ENCODE data around the gene APCDD1L.
"Not testable (repeated sequence)": the region's sequence is repeated elsewhere in the genome, so short reads cannot be mapped to it uniquely, and the experiment has no call there.

The APCDD1L gene

DNA sequence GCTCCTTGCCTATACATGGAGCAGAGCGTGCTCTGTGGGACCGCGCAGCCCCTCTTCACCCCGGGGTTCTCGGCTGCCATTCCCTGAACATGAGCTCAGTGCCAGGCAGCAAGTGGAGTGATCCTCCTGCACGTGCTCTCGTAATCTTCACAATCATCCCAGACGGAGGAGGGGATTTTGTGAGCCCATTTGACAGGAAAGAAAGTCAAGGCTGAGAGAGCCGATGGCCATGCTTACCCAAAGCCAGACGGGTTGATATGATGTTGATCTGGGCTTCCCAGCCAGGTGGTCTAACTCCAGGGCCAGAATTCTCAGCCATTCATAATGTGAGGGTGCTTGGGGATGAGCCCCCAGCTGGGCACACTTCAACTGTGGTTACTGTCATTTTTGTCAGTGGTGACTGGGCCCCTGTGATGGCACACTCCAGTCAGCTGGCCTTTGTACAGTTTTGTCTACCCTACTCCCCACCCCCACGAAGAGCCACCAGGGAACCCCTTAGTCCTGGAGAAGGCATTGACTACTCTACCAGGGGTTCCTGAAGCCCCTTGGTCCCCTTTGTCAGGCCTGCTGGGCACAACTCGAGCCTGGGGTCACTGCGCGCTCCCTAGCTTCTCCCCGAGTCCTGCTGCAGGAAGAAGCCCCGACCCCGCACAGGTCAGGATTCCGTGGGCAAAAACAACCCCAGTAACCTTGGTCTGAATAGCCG, 1.5 kb downstream of the APCDD1L start:
- no peak for DNase-seq

GRCh38 chr20:58512808-58513552, 2.2 kb downstream of the APCDD1L start:
- no peak for DNase-seq

GRCh38 chr20:58511861-58512260, 3.3 kb downstream of the APCDD1L start:
- no peak for DNase-seq

DNA sequence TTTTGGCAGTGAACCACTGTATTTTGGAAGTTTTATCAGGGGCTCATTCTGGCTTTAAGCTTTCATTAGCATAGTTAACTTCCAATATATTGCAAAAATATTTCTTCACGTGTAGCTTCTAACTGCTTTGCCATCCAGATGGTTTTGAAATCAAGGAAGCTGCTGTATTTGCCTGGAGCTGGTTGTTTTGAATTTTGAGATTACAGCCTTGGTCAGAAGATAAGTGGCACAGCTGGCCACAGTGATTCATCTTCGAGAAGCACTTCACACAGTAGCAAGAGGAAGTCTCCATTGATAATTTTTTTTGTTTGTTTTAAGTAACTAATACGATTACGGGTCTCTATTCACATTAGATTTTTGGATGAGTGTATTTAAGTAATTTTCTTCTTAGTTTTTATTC, 3.8 kb downstream of the APCDD1L start:
- no peak for DNase-seq

DNA sequence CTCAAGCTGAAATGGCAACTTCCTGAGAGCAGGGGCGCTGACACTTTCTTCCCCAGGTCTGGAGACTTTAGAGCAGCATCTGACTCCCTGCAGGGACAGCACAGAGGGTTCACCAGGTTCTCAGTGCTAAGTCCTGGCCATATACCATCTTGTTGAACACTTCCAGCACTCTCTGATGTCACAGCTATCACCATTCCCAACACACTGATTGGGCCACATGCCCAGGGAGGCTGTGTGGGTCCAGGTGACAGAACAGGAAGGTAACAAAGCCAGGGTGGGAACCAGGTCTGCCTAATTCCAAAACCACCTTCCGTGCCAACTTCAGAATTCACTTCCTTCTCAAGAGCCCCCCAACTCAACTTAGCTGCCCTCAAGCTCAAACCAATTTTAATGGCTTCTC, 4.3 kb downstream of the APCDD1L start:
- no peak for DNase-seq

DNA sequence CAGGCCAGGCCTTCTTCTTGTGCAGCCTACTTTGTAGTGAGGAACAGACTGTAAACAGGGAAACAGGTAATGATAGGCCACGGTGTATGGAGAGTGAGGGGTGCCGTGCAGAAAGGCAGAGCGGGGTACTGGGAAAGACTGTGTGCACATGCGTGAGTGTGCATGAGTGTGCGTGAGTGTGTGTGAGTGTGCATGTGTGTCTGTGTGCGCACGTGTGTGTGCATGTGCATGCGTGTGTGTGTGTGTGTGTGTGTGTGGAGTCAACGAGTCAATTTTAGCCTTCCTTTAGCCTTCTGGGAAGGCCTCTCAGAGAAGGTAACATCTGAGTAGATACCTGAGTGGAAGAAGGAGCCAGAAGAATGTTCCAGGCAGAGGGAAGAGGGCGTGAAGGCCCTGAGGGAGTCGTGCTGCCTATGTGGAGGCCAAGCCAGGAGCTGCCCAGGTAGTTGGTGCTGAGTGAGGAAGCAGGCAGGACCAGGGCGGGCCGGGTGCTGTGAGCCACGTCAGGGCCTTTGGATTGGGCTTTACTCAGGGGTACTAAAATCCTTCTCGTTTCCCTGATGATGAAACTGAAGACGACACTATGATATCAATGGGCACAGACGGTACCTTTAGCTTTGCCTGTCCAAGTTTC, 6.3 kb downstream of the APCDD1L start:
- DNase-seq, result no peak

- not testable (repeated sequence) for DNase-seq
Measured at GRCh38 chr20:58506999-58507398, 8.2 kb downstream of the APCDD1L start.

GRCh38 chr20:58504566-58504965, 10.6 kb downstream of the APCDD1L start:
- no peak for DNase-seq

- DNase-seq, result no peak
Measured at GRCh38 chr20:58503668-58504067, 11.5 kb downstream of the APCDD1L start.

DNA sequence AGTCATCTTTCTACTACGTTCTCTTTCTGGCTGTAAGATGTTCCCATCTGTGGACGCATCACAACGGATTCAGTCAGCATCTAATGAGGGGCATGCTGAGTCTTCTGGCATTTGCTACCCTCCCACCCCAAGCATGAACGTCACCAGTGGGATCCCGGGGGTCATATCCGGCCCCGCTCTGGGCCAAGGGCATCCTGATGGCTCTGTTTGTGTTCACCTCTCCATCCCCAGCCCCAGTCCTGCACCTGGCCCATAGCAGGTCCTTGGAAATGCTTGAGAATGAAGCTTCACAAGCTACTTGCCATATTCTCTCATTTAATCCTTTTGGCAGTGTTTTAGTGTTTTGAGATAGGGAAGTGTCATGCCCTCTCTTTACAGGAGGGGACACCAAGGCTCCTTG, 14.9 kb downstream of the APCDD1L start:
- no peak for DNase-seq

GRCh38 chr20:58498470-58499068, 16.6 kb downstream of the APCDD1L start:
- no peak for DNase-seq

GRCh38 chr20:58497724-58498469, 17.3 kb downstream of the APCDD1L start:
- DNase-seq, result no peak

- DNase-seq, result no peak
Measured at GRCh38 chr20:58497076-58497641, 18.0 kb downstream of the APCDD1L start.

- no peak for DNase-seq
Measured at GRCh38 chr20:58496429-58496769, 18.8 kb downstream of the APCDD1L start.

DNA sequence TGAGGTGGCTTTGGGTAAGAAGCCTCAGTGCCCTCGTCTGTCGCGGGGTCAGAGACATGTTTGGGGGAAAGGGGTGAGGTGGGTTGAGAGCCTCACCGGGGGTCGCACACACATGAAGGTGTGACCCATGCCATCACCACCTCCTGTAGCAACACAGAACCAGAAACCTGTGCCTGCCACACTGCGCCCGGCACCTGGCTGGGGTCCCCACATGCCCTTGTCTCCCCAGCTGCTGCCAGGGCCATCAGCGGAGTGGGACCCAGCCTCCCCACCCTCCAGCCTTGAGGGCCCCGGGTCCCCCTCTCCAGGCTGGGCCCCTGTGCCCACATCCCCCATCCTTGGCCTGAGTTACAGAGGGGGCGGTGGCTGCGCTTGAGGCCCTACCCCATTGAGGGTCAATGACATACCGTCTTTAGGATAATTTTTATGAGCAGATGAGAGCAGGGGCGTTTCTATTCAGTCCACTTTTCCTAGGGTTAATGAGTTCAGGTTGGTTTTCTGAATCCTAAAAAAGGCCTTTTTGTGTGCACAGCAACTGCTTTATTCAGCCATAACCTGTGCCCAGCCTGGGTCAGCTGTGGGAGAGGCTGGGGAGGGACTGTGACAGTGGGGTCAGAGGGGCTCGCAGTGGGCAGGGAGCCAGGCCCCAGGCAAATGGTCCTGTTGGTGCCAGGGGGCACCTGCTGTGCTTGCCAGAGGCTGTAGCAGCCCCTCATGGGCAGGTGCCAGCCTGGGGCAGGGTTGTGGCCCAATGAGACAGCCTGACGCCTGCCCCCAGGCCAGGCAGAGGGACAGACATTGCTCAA, 19.4 kb downstream of the APCDD1L start:
- DNase-seq, result no peak

GRCh38 chr20:58494923-58495622, 20.1 kb downstream of the APCDD1L start:
- no peak for DNase-seq

DNA sequence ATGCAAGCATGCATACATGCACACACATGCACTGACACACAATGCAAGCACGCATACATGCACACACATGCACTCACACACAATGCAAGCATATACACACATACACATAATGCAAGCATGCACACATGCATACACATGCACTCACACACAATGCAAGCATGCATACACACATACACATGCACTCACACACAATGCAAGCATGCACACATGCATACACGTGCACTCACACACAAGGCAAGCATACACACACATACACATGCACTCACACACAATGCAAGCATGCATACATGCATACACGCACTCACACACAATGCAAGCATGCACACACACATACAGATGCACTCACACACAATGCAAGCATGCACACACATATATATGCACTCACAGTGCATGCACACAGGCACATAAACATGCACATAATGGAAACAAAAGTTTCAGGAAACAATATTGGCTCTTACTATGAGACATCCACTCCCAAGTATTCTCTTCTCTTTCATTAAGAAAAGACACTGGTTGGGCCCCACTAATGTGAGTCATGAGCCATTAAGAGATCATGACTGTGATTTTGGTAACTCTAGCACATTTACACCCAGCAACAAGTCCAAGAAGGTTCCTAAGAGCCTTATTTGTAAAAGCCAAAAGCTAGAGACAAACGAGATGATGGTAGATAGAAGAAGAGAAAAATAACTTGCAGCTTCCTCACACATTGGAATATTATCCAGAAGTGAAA, 22.2 kb downstream of the APCDD1L start:
- DNase-seq, result no peak

DNA sequence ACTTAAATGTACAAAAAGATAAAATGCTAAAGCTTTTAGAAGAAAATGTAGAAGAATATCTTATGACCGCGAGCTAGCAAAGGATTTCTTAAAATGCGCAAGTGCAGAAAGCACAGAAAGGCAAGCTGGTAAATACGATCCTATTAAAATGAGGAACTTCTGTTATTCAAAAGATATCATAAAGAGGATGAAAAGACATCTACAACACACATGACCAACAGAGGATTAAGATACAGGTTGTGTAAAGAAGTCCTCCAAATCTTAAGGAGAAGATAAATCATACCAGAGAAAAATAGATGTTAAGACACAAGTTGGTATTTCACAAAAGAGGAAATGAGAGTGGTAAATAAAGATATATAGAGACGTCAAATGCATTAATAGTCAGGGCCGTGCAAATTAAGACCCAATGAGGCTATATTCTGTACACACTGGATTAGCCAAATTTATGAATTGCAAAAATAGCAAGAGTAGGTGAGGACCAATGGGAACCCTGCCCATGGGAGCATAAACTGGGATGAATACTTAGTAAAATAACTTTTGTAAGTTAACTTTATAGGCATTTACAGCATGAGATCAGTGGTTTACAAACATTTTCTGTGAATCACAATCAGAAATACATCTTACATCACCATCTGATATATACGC, 23.0 kb downstream of the APCDD1L start:
- no peak for DNase-seq

GRCh38 chr20:58486207-58486606, 29.0 kb downstream of the APCDD1L start:
- no peak for DNase-seq

- DNase-seq, result no peak
Measured at GRCh38 chr20:58485393-58485792, 29.8 kb downstream of the APCDD1L start.
